Measurements from ENCODE around the gene CPE.

CPE gene

GRCh38 chr4:165464376-165464775 is 85.6 kb downstream of the CPE start:
- H3K4me3 ChIP-seq (ENCODE audit: low read depth, low read length), result no peak overlapping the region
- DNase-seq (ENCODE audit: low read depth), result no peak
- TF ChIP-seq CTCF (IDR thresholded peaks at IDR 0.05; ENCODE audit: insufficient read depth, low read depth, low read length, missing control alignments), result no peak

GRCh38 chr4:165464813-165465381 is 86.1 kb downstream of the CPE start:
- TF ChIP-seq CTCF (IDR thresholded peaks at IDR 0.05; ENCODE audit: insufficient read depth, low read depth, low read length, missing control alignments), result peak; percentile 60
- DNase-seq (ENCODE audit: low read depth), result peak; percentile 50
- no peak overlapping the region for H3K4me3 ChIP-seq (ENCODE audit: low read depth, low read length)

GRCh38 chr4:165470009-165470408 is 91.2 kb downstream of the CPE start:
- no peak overlapping the region for H3K4me3 ChIP-seq (ENCODE audit: low read depth, low read length)
- no peak for DNase-seq (ENCODE audit: low read depth)
- no peak for TF ChIP-seq CTCF (IDR thresholded peaks at IDR 0.05; ENCODE audit: insufficient read depth, low read depth, low read length, missing control alignments)

GRCh38 chr4:165472943-165473676 is 94.3 kb downstream of the CPE start:
- H3K4me3 ChIP-seq (ENCODE audit: low read depth, low read length), result no peak overlapping the region
- DNase-seq (ENCODE audit: low read depth), result no peak
- no peak for TF ChIP-seq CTCF (IDR thresholded peaks at IDR 0.05; ENCODE audit: insufficient read depth, low read depth, low read length, missing control alignments)

GRCh38 chr4:165474784-165475705 is 96.2 kb downstream of the CPE start:
- no peak for TF ChIP-seq CTCF (IDR thresholded peaks at IDR 0.05; ENCODE audit: insufficient read depth, low read depth, low read length, missing control alignments)
- no peak for DNase-seq (ENCODE audit: low read depth)
- no peak overlapping the region for H3K4me3 ChIP-seq (ENCODE audit: low read depth, low read length)

- no peak overlapping the region for H3K4me3 ChIP-seq (ENCODE audit: low read depth, low read length)
- DNase-seq (ENCODE audit: low read depth), result no peak
- no peak for TF ChIP-seq CTCF (IDR thresholded peaks at IDR 0.05; ENCODE audit: insufficient read depth, low read depth, low read length, missing control alignments)
Observed at GRCh38 chr4:165475706-165476070, 96.9 kb downstream of the CPE start.

Measured in GM12865 (cell line).